Panc1 (cell line): ENCODE results near the gene TWF1.
A peak's percentile ranks its signal among the peaks of the same experiment; 100 is the strongest.

Source experiments
- POLR2AphosphoS5 ChIP-seq: IDR thresholded peaks from 2 replicates; pipeline ENCODE4 v1.6.1; 2012; ENCODE audit warnings: mild to moderate bottlenecking, low read depth, low read length, moderate library complexity
- SIN3A ChIP-seq: IDR thresholded peaks from 2 replicates; pipeline ENCODE4 v1.6.1; 2012; ENCODE audit warnings: low read depth, mild to moderate bottlenecking, low read length, moderate library complexity, borderline replicate concordance; ENCODE audit not compliant: insufficient read depth
- TCF7L2 ChIP-seq: IDR thresholded peaks from 2 replicates; pipeline ENCODE4 v1.6.1; 2011; ENCODE audit warnings: mild to moderate bottlenecking, low read depth, low read length, inconsistent platforms
- TF ChIP-seq, protein P1 (sequence below): fragments of 450-650 bp; IDR thresholded peaks from 2 replicates; pipeline ENCODE4 v1.5.1; 2017; ENCODE audit warnings: mild to moderate bottlenecking
- TF ChIP-seq, protein P2 (sequence below), 2 experiments: IDR thresholded peaks; 2 replicates each; pipeline ENCODE4 v1.6.1; 2011 to 2012; ENCODE audit warnings: low read depth in 2 of 2, control low read depth in 1 of 2, low read length in 1 of 2, mild to moderate bottlenecking in 1 of 2, moderate library complexity in 1 of 2; ENCODE audit not compliant: insufficient read depth in 1 of 2

DNA sequence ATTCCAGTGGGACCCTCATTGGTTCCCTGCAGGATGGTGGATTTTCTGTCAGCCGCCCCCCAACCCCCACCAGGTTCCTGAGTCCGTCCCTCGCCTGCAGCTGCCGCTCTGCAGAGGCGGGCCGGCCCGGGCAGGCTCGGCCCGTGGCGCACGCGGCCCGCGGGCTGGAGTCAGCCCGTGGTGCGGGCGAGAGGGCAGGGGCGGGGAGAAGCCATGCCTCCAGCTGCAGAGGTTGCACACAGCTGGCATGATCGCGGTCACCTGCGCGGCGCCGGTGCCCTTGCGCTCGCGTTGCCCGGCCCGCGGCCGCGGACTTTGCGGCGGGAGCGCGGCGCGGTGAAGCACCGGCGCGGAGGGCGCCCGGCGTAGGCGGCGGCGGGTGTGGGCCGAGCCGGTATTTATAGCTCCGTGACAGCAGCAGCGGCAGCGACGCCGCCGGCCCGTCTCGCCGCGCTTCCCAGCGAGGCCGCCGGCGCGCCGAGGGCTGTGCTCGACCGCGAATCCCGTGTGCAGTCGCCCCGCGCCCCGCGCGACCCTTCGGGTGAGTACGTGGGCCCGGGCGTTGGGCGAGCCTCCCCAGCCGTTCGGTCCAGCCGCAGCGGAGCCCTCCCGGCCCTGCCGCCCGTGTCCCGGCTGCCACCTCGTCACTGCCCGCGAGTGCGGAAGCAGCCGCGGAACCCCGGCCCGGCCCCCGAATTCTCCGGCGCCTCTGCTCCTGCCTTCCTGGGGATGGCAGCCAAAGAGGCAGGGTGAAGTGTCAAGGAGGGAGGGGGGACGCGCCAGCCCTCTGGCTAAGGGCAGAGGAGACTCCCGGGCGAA is 29.7 kb upstream of the TWF1 start, which contains the start of gene TMEM117:
- TF ChIP-seq, protein P1, sequence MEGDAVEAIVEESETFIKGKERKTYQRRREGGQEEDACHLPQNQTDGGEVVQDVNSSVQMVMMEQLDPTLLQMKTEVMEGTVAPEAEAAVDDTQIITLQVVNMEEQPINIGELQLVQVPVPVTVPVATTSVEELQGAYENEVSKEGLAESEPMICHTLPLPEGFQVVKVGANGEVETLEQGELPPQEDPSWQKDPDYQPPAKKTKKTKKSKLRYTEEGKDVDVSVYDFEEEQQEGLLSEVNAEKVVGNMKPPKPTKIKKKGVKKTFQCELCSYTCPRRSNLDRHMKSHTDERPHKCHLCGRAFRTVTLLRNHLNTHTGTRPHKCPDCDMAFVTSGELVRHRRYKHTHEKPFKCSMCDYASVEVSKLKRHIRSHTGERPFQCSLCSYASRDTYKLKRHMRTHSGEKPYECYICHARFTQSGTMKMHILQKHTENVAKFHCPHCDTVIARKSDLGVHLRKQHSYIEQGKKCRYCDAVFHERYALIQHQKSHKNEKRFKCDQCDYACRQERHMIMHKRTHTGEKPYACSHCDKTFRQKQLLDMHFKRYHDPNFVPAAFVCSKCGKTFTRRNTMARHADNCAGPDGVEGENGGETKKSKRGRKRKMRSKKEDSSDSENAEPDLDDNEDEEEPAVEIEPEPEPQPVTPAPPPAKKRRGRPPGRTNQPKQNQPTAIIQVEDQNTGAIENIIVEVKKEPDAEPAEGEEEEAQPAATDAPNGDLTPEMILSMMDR, result no peak
- TF ChIP-seq POLR2AphosphoS5 (0 out of 2 replicates have a peak, but pooled peaks have one; percentile 15), SIN3A (no peak), TCF7L2 (peak; percentile 43)
- TF ChIP-seq, protein P2, sequence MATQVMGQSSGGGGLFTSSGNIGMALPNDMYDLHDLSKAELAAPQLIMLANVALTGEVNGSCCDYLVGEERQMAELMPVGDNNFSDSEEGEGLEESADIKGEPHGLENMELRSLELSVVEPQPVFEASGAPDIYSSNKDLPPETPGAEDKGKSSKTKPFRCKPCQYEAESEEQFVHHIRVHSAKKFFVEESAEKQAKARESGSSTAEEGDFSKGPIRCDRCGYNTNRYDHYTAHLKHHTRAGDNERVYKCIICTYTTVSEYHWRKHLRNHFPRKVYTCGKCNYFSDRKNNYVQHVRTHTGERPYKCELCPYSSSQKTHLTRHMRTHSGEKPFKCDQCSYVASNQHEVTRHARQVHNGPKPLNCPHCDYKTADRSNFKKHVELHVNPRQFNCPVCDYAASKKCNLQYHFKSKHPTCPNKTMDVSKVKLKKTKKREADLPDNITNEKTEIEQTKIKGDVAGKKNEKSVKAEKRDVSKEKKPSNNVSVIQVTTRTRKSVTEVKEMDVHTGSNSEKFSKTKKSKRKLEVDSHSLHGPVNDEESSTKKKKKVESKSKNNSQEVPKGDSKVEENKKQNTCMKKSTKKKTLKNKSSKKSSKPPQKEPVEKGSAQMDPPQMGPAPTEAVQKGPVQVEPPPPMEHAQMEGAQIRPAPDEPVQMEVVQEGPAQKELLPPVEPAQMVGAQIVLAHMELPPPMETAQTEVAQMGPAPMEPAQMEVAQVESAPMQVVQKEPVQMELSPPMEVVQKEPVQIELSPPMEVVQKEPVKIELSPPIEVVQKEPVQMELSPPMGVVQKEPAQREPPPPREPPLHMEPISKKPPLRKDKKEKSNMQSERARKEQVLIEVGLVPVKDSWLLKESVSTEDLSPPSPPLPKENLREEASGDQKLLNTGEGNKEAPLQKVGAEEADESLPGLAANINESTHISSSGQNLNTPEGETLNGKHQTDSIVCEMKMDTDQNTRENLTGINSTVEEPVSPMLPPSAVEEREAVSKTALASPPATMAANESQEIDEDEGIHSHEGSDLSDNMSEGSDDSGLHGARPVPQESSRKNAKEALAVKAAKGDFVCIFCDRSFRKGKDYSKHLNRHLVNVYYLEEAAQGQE (IDR thresholded peaks at IDR 0.05; ENCODE audit: insufficient read depth in 1 of 2, low read depth in 2 of 2, low read length in 1 of 2), result no peak
